Neural progenitor cell (in vitro differentiated cells): ENCODE measurements around the gene SLC35B4.

Experiments used
- EZH2phosphoT487 ChIP-seq: fragments of 200-600 bp; sonication (generic); IDR thresholded peaks from 2 replicates; pipeline ENCODE4 v1.6.1; 2017; ENCODE audit warnings: antibody characterized with exemption
- TF ChIP-seq, protein P1 (sequence below): fragments of 200-600 bp; sonication (generic); IDR thresholded peaks from 2 replicates; pipeline ENCODE4 v1.5.1; 2017; ENCODE audit warnings: antibody characterized with exemption, mild to moderate bottlenecking

DNA sequence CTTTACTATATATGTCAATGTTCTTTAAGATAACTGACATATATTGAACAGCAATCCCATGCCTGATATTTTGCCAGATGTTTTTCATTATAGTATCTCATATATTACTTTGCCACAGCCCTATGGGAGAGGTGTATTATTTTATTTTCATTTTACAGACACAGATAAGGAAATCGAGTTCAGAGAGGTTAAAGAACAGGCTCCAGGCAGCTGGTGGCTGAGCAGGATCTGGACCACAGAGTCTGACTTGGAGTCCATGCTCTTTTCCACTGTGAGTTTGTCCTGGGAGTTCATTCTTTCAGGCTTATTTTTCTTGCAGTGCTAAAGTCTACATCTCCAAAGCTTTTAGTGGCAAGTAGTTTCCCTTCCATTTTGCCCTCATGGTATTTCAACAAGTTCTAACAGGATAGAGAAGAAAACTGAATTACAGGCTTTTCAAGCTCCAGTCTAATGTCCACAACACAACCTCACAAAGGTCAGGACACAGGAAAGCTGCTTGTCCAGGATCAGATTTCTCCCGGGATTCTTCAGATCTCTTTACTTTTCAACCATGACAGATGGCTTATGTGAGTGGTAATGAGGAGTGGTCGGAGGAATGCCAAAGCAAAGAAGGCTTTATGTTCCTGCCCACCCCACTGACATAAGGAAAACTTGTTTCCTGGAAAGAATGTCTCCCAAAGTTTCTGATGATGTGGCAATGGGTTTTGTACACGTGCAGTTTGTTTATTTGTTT, 13.1 kb upstream of the SLC35B4 start:
- TF ChIP-seq, protein P1, sequence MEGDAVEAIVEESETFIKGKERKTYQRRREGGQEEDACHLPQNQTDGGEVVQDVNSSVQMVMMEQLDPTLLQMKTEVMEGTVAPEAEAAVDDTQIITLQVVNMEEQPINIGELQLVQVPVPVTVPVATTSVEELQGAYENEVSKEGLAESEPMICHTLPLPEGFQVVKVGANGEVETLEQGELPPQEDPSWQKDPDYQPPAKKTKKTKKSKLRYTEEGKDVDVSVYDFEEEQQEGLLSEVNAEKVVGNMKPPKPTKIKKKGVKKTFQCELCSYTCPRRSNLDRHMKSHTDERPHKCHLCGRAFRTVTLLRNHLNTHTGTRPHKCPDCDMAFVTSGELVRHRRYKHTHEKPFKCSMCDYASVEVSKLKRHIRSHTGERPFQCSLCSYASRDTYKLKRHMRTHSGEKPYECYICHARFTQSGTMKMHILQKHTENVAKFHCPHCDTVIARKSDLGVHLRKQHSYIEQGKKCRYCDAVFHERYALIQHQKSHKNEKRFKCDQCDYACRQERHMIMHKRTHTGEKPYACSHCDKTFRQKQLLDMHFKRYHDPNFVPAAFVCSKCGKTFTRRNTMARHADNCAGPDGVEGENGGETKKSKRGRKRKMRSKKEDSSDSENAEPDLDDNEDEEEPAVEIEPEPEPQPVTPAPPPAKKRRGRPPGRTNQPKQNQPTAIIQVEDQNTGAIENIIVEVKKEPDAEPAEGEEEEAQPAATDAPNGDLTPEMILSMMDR, result no peak
- TF ChIP-seq EZH2phosphoT487, result no peak
